ENCODE data around the gene TMEM225B. TPM values are rescaled to one million over a fixed set of nuclear protein-coding genes. Genes with fewer than 3 reads are reported as not detected.
"Not testable (repeated sequence)": the region's sequence is repeated elsewhere in the genome, so short reads cannot be mapped to it uniquely, and the experiment has no call there.

TMEM225B gene
- total RNA-seq, 1 experiment from 2014 or later = 3.1 TPM

DNA sequence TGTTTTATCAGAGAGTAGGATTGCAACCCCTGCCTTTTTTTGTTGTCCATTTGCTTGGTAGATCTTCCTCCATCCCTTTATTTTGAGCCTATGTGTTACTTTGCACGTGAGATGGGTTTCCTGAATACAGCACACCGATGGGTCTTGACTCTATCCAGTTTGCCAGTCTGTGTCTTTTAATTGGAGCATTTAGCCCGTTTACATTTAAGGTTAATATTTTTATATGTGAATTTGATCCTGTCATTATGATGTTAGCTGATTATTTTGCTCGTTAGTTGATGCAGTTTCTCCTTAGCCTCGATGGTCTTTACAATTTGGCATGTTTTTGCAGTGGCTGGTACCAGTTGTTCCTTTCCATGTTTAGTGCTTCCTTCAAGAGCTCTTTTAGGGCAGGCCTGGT, 59.8 kb downstream of the TMEM225B start:
- ATAC-seq; RAD21 ChIA-PET (ENCODE audit: low non-redundant PET in 1 of 2, low total read pairs in 2 of 2, uncharacterized antibody in 2 of 2, unreplicated experiment in 2 of 2); H3K27ac ChIP-seq (ENCODE audit: low read depth, low read length); DNase-seq (ENCODE audit: low read depth, low spot score); H3K27me3 ChIP-seq (ENCODE audit: insufficient read depth, low read length); H3K36me3 ChIP-seq (ENCODE audit: control insufficient read depth in 1 of 2, insufficient read depth in 2 of 2, low read length in 2 of 2); CTCF ChIA-PET; H4K20me1 ChIP-seq (ENCODE audit: insufficient read depth); H3K9me2 ChIP-seq (ENCODE audit: insufficient read depth); H2AFZ ChIP-seq (ENCODE audit: low read depth, low read length, poor library complexity, severe bottlenecking); intact Hi-C loops (cut with micrococcal nuclease); H3K9ac ChIP-seq (ENCODE audit: low read length); POLR2A ChIA-PET; H3K4me1 ChIP-seq (ENCODE audit: control insufficient read depth in 1 of 2, insufficient read depth in 2 of 2, low read length in 2 of 2); H3K4me3 ChIP-seq (replicated peaks in 1 of 2; ENCODE audit: low read depth in 1 of 2, low read length in 2 of 2); H3K9me3 ChIP-seq (ENCODE audit: control insufficient read depth in 1 of 2, insufficient read depth in 1 of 2, low read depth in 1 of 2, low read length in 2 of 2); H3K79me2 ChIP-seq (ENCODE audit: insufficient read depth, low read length); H3K4me2 ChIP-seq (ENCODE audit: low read length); BruUV-seq (replicated peaks): not testable (repeated sequence)

Other genes starting within 250 kb of the TMEM225B start
- gene ARPC1B, start 223.5 kb upstream of the TMEM225B start, total RNA-seq (2021; ENCODE audit: unreplicated experiment) = 192 TPM
- gene PDAP1, start 189.7 kb upstream of the TMEM225B start, total RNA-seq (2021; ENCODE audit: unreplicated experiment) = 200 TPM
- gene BUD31, start 189.3 kb upstream of the TMEM225B start, total RNA-seq (2021; ENCODE audit: unreplicated experiment) = 154 TPM
- 9.2 TPM for gene PTCD1, start 159.5 kb upstream of the TMEM225B start, total RNA-seq (2021; ENCODE audit: unreplicated experiment)
- gene CPSF4, start 159.3 kb upstream of the TMEM225B start, total RNA-seq (2021; ENCODE audit: unreplicated experiment) = 67.0 TPM
- 351 TPM for gene ATP5MF, start 132.1 kb upstream of the TMEM225B start, total RNA-seq (2021; ENCODE audit: unreplicated experiment)
- gene ZNF789, start 125.4 kb upstream of the TMEM225B start, total RNA-seq (2021; ENCODE audit: unreplicated experiment) = 8.2 TPM
- 22.1 TPM for gene ZNF394, start 98.0 kb upstream of the TMEM225B start, total RNA-seq (2021; ENCODE audit: unreplicated experiment)
- gene ZKSCAN5, start 93.6 kb upstream of the TMEM225B start, total RNA-seq (2021; ENCODE audit: unreplicated experiment) = 10.2 TPM
- gene FAM200A, start 46.2 kb upstream of the TMEM225B start, total RNA-seq (2021; ENCODE audit: unreplicated experiment) = 4.7 TPM
- 45.0 TPM for gene ZNF655, start 39.6 kb upstream of the TMEM225B start, total RNA-seq (2021; ENCODE audit: unreplicated experiment)
- gene ZSCAN25, start 18.7 kb downstream of the TMEM225B start, total RNA-seq (2021; ENCODE audit: unreplicated experiment) = 14.0 TPM
- 1.5 TPM for gene CYP3A5, start 81.7 kb downstream of the TMEM225B start, total RNA-seq (2021; ENCODE audit: unreplicated experiment)
- gene CYP3A7, start 136.9 kb downstream of the TMEM225B start, total RNA-seq (2021; ENCODE audit: unreplicated experiment) = not detected
- 0.25 TPM for gene CYP3A4, start 185.9 kb downstream of the TMEM225B start, total RNA-seq (2021; ENCODE audit: unreplicated experiment)
- not detected for gene CYP3A43, start 229.7 kb downstream of the TMEM225B start, total RNA-seq (2021; ENCODE audit: unreplicated experiment)